ENCODE measurements around the gene CEACAM1.
A peak's percentile ranks its signal among the peaks of the same experiment; 100 is the strongest.
"Not testable (repeated sequence)": the region's sequence is repeated elsewhere in the genome, so short reads cannot be mapped to it uniquely, and the experiment has no call there.

The CEACAM1 gene

GRCh38 chr19:42528354-42529247 lies at the start of gene CEACAM1:
CEACAM1 (minus strand) TSS chr19:42528481; CDS start chr19:42528374, 107 bp downstream.
- FAIRE-seq, result no peak

DNA sequence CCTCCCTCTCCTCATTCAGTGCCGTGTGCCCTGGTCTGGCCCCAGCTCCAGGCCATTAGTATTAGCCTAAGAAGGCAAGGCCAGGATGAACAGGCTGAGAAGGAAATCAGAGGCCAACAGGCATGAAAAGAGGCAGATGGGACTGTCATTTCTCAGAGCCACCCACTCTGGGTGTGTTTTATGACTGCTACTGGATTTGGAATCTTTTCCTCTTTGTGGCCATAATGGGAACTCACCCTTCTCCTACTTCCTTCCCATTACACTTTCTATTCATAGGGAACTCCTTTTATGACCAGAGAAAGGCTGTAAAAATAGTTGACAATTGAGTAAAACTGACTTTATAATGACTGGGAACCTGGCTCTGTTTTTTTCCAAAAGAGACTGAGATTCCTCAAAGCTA lies 48.7 kb upstream of the CEACAM1 start:
- peak; percentile 97 for FAIRE-seq

DNA sequence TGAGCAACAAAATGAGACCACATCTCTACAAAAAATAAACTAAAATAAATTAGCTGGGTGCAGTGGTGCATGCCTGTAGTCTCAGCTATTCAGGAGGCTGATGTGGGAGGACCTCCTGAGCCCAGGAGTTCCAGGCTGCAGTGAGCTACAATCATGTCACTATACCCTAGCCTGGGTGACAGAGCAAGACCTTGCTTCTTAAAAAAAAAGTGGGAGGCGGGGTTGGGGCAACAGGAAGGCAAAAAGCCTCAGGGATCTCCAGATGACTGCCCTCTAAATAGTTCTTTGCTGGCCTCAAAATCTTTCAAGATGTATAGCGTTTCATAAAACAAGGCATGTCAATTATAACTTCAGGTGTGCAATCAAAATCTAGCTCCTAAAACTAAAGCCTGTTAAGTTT lies 48.0 kb upstream of the CEACAM1 start:
- no peak for FAIRE-seq

DNA sequence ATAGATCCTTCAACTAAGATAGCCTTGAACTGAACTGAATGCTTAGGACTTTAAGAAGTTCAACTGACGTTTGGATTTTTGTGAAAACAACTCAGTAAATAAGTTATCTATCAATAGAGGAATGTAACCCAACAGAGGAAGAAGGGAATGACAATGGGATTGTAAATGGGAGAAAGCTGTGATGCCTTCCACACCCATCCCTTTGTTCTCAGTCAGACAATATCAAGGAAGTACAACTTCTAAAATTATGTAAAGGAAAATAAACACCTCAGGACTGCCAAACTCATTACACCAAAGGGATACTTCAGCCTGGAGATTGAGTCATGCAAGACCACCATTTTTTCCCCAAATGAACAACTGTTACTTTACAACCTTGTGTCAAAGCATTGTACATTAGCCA lies 45.4 kb upstream of the CEACAM1 start:
- no peak for FAIRE-seq

GRCh38 chr19:42571116-42571515 lies 42.8 kb upstream of the CEACAM1 start:
- no peak for FAIRE-seq

GRCh38 chr19:42569193-42569592 lies 40.9 kb upstream of the CEACAM1 start:
- FAIRE-seq, result no peak

DNA sequence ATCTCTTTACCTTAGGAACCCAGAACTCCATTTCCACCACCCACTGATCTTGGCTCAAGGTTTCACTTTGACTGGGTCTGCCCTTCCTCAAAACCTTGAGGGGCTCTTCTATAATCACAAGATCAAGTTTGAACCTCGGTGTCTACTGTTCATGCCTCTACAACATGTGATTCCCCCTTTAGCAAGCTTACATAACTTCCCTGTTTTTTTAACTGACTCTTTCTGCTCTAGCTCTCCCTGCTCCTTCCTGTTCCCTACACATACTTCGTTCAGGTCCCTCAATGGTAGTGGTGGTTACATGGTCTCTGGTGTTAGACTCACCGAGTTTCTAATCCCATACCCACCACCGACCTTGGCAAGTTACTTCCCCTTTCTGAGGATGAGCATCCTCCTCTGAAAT lies 39.7 kb upstream of the CEACAM1 start:
- no peak for FAIRE-seq

- FAIRE-seq, result no peak
Measured at GRCh38 chr19:42567567-42567966, 39.3 kb upstream of the CEACAM1 start.

- FAIRE-seq, result no peak
Measured at GRCh38 chr19:42563352-42564210, 35.3 kb upstream of the CEACAM1 start.

GRCh38 chr19:42561512-42561911 lies 33.2 kb upstream of the CEACAM1 start:
- FAIRE-seq, result no peak

- no peak for FAIRE-seq
Measured at GRCh38 chr19:42560731-42561130, 32.5 kb upstream of the CEACAM1 start.

GRCh38 chr19:42558450-42559150 lies 30.3 kb upstream of the CEACAM1 start:
- FAIRE-seq, result no peak

GRCh38 chr19:42557386-42557871 lies 29.1 kb upstream of the CEACAM1 start:
- not testable (repeated sequence) for FAIRE-seq

DNA sequence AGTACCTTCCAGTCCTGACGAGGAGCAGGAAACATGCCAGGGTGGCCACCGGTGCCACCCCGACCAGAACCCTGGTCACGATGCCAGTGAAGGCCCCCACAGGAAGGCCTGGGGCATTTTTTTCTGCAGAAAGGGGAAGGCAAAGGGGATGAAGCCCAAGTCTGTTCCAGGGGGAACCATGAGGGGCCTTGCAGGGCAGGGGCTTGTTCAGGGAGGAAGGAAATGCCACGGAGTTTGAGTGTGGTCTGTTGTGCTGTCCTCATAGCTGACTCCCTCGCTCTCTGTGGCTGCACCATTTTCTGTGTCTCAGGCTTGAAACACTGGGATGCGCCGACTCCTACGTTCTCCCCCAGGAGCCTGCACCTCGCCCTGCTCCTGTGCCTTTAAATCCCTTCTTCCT lies 27.5 kb upstream of the CEACAM1 start:
- no peak for FAIRE-seq

GRCh38 chr19:42555317-42555716 lies 27.0 kb upstream of the CEACAM1 start:
- FAIRE-seq, result no peak

DNA sequence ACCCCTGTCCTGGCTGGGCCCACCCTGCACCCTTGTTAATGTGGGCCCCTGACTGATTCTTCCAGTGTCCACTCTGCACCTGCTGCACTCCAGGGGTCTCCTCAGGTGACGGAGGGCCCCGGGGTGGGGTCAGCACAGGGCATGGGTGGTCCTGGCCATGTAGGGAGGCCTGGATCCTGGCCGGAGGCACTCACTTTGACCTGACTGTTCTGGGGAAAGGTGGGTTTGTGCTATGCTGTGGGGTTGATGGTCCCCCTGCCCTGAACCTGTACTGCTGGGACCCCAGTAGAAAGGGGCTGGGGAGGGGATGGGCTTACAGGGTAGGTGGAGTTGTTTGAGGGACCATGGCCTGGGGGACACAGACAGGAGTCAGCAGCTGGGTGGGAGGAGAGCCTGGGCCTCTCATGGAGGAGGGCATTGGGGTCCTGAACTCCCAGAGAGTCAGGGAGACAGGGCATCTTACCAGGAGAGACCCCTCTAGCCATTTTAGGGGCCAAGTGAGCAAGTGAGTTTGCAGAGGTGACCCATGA lies 25.8 kb upstream of the CEACAM1 start:
- no peak for FAIRE-seq

GRCh38 chr19:42553292-42554045 lies 25.2 kb upstream of the CEACAM1 start:
- no peak for FAIRE-seq

GRCh38 chr19:42552086-42553065 lies 24.1 kb upstream of the CEACAM1 start:
- FAIRE-seq, result no peak

- not testable (repeated sequence) for FAIRE-seq
Measured at GRCh38 chr19:42550521-42550920, 22.2 kb upstream of the CEACAM1 start.

- FAIRE-seq, result not testable (repeated sequence)
Measured at GRCh38 chr19:42549067-42549466, 20.8 kb upstream of the CEACAM1 start.

DNA sequence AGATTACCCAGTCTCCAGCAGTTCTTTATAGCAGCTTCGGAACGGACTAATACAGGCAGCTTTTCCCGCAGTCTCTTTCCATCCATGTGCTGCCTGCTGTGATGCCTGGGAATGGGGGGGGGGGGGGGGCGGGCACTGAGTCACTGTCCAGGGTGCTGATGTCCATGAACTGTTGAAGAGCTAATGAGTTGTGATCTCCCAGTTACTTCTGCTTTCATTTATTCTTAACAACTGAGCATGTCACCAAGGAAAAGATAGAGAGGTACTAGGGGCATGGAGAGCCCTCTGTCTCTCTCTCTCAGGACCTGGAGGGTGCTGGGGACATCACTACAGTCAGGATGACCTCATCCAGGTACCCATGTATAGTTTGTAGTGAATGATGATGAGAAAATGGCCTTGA lies 20.3 kb upstream of the CEACAM1 start:
- no peak for FAIRE-seq

Measured in colon (tissue), 2 donors.